HG02678 (cell line): ENCODE measurements around the gene ACAP2.
"Not testable (repeated sequence)": the region's sequence is repeated elsewhere in the genome, so short reads cannot be mapped to it uniquely, and the experiment has no call there.

Experiments used
- ATAC-seq: cut with Tn5 transposase; IDR thresholded peaks from one replicate; pipeline ENCODE4 v1.9.1; 2021; ENCODE audit warnings: mild to moderate bottlenecking, moderate library complexity; ENCODE audit not compliant: unreplicated experiment

Gene ACAP2

GRCh38 chr3:195249057-195249770, 193.6 kb downstream of the ACAP2 start:
- ATAC-seq = no peak

GRCh38 chr3:195248281-195248680, 194.5 kb downstream of the ACAP2 start:
- ATAC-seq = no peak

GRCh38 chr3:195247863-195248189, 195.0 kb downstream of the ACAP2 start:
- ATAC-seq = no peak

- no peak for ATAC-seq
These were observed 195.5 kb downstream of the ACAP2 start for GRCh38 chr3:195247086-195247862.

- no peak for ATAC-seq
These were observed 196.2 kb downstream of the ACAP2 start for GRCh38 chr3:195246581-195246995.

- ATAC-seq = no peak
These were observed 197.3 kb downstream of the ACAP2 start for GRCh38 chr3:195245531-195245951.

GRCh38 chr3:195241592-195242355, 201.0 kb downstream of the ACAP2 start:
- ATAC-seq = no peak

DNA sequence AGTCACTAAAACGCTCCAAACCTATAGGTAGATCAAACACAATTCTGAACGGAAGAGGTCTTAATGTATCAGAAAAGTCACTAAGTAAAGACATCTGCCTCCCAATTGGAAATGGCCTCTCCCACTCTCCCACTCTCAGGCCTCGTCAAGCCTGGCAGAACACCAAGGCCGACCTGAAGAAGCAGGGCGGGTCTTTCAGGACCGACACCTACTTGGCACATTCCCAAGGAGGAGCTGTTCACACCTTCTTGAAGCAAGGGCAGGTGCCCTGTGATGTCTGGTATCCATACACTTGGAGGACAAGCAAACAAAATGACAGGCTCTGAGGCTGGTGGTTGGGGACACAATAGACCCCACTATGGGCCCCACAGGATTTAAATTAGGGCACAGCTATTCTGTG, 201.9 kb downstream of the ACAP2 start:
- ATAC-seq = no peak

DNA sequence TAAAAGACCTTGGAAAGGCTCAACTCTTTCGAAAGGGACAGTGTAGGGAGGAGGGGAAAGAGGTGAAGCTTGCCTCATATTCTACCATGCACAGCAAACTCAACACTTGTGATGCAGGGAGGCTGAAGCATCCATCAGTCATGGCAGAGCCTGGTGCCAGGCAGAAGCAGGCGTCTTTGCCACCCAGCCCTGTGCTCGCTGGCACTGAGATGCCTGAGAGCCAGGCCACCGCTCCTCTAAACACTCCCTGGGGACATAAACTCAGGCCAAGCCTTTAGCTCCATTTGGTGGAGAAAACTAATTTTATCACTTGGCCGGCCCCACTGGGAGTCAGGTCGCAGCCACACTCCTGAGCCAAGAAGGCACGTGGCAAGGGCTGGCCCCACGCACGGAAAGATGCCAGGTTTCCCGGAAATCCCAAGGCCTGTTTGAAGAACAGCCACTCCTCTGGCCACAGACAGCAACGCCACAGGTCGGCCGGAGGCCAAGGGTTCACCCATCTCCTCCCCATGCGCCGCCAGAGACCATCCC, 202.6 kb downstream of the ACAP2 start:
- ATAC-seq = no peak

- ATAC-seq = no peak
These were observed 203.7 kb downstream of the ACAP2 start for GRCh38 chr3:195239121-195239520.

- ATAC-seq = no peak
These were observed 204.2 kb downstream of the ACAP2 start for GRCh38 chr3:195238586-195239118.

DNA sequence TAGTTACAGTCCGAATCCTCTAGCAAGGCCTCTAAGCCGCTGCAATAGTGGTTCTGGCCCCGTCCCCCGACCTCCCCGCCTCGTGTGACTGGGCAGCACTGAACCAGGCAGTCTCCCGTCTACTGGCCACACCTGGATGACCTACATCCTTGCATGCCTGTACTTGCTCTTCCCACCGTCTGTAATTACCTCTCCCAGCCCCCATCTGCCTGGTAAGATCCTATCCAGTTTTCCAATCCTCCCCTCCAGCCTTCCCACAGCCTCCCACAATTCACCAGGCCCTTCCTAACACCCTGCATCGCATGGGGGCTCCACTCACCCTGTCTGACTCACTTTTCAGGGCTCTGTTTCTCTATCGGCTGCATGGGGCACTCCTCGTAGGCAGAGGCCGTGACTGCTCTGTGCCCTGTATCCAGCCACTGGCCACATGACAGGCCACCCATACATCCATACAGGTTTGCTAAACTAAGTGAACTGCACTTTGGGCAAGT, 204.7 kb downstream of the ACAP2 start:
- ATAC-seq = no peak

DNA sequence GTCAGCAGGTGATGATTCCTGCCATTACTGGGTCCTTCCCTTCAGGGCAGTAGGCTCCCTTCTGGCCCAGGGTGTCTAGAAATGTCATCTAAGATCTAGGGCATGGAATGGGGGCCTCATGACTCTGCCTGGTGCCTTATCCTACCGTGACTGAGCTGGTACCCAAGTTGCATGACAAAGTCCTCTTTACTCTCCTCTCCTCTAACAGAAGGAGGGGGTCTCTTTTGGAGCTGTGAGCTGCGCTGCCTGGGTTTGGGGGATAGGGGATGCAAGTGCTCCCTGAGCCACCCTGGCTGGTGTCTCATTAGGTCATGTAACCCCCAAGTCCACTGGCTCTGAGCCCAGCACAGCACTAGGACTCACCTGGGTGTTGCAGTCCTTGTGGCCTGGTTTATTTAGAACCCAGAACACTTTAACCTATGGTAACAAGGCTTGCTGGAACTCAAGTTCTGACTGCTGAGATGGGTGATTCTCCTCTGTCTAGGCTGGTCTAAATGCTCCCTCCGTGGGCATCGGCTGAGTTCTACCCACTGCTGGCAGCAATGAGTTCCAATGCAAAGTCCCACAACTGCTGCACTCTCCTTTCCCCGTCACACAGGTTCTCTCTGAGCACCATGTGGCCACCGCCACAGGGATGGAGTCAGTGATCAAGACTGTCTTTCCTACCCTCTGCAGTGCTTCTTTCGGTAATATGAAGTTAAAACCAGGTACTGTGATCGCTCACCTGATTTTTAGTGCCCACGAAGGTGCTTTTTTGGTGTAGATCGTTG, 205.8 kb downstream of the ACAP2 start:
- ATAC-seq = no peak

DNA sequence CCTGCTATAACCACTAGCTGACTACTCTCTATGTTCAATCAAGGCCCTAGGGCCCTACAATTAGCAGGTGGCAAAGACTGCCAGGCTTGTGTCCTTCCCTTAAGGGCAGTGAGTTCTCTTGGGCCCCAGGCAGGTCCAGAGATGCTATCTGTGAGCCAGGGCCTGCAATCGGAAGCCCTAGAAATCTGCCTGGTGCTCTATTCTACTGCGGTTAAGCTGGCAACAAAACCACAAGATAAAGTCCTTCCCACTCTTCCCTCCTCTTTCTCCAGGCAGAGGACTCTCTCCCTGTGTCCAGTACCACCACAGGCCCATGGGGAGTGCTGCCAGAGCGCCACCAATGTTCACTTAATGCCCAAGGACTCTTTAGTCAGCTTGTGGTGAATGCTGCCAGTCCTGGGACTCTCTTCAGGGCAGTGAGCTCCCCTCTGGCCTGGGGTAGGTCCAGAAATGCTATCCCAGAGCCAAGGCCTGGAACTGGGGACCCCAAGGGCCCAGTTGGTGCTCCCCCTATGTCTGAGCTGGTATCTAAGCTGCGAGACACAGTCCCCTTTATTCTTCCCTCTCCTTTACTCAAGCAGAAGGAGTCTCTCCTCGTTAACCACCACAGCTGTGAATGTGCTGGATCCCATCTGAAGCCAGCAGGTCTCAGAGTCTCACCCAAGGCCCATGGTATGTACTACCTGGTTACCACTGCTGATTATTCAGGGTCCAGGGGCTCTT, 206.6 kb downstream of the ACAP2 start:
- no peak for ATAC-seq

DNA sequence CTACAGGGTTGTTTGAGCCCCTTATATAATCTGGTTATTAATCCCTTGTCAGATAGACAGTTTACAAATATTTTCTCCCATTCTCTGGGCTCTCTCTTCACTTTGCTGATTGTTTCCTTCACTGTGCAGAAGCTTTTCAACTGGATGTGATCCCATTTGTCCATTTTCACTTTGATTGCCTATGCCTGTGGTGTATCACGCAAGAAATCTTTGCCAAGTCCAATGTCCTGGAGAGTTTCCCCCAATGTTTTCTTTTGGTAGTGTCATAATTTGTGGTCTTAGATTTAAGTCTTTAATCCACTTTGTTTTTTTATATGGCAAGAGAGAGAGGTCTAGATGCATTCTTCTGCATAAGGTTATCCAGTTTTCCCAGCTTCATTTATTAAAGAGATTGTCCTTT, 212.6 kb downstream of the ACAP2 start:
- no peak for ATAC-seq

GRCh38 chr3:195228886-195229285, 213.9 kb downstream of the ACAP2 start:
- ATAC-seq = not testable (repeated sequence)

DNA sequence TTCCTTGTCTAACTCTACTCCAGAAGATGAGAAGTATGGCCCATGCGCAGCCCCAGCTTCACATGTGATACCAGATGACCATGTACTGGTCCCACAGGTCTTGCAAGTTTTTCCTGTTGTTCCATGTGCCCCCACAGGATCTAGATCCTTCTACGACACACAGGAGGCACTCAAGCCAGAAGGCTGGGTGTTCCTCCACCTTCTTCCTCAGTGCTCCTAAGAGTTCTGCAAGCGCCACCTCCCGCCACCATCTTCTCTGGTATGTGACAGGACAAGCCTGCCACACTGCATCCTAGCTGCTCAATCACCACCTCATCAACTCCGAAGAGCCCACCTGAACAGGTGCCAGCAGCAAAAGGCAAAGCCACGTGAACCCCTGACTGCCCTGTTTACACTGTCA, 214.9 kb downstream of the ACAP2 start:
- no peak for ATAC-seq

GRCh38 chr3:195226900-195227447, 215.8 kb downstream of the ACAP2 start:
- ATAC-seq = no peak

GRCh38 chr3:195226445-195226844, 216.4 kb downstream of the ACAP2 start:
- ATAC-seq = no peak
